Stimulated activated memory B cell treated with anti-CD40 and anti-IgM and Interleukin-4, amounts not matched to agents 10 μg/mL and 1 μg/mL and 100 μg/mL, for 72 hours (primary cell): ENCODE measurements around the gene SERPING1.
A peak's percentile ranks its signal among the peaks of the same experiment; 100 is the strongest.
"Not testable (repeated sequence)": the region's sequence is repeated elsewhere in the genome, so short reads cannot be mapped to it uniquely, and the experiment has no call there.

Experiments
- ATAC-seq: fragments of 150-1000 bp; cut with Tn5 transposase; 2 replicates; pipeline ENCODE4 v1.10.0; 2021
- H3K27ac Mint-ChIP-seq: one replicate; pipeline ENCODE4 v1.8.0; 2022; ENCODE audit warnings: mild to moderate bottlenecking, mixed read lengths
- H3K27me3 Mint-ChIP-seq: one replicate; pipeline ENCODE4 v1.8.0; 2022; ENCODE audit warnings: mixed read lengths
- H3K36me3 Mint-ChIP-seq: one replicate; pipeline ENCODE4 v1.8.0; 2022; ENCODE audit warnings: mixed read lengths
- H3K4me1 Mint-ChIP-seq: one replicate; pipeline ENCODE4 v1.8.0; 2022; ENCODE audit warnings: mixed read lengths
- H3K4me3 Mint-ChIP-seq: one replicate; pipeline ENCODE4 v1.8.0; 2022; ENCODE audit warnings: mild to moderate bottlenecking, moderate library complexity, mixed read lengths
- H3K9me3 Mint-ChIP-seq: one replicate; pipeline ENCODE4 v1.8.0; 2022; ENCODE audit warnings: mixed read lengths

The SERPING1 gene

DNA sequence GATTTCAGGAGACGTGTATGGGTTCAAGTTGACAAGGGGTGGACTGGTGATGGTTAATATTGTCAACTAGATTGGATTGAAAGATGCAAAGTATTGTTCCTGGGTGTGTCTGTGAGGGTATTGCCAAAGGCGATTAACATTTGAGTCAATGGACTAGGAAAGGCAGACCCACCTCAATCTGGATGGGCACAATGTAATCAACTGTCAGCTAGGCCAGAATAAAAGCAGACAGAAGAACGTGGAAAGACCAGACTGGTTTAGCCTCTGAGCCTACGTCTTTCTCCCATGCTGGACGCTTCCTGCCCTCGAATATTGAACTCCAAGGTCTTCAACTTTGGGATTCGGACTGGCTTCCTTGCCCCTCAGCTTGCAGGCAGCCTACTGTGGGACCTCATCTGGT is 53.9 kb downstream of the SERPING1 start:
- Mint-ChIP-seq H3K27ac (no peak overlapping the region), H3K4me1 (peaks cover 47% of the 10 kb centered on the region), H3K9me3 (no peaks in the 10 kb centered on the region), H3K4me3 (no peak overlapping the region), H3K27me3 (peaks cover 49% of the 10 kb centered on the region), H3K36me3 (no peaks in the 10 kb centered on the region)
- no peak for ATAC-seq

DNA sequence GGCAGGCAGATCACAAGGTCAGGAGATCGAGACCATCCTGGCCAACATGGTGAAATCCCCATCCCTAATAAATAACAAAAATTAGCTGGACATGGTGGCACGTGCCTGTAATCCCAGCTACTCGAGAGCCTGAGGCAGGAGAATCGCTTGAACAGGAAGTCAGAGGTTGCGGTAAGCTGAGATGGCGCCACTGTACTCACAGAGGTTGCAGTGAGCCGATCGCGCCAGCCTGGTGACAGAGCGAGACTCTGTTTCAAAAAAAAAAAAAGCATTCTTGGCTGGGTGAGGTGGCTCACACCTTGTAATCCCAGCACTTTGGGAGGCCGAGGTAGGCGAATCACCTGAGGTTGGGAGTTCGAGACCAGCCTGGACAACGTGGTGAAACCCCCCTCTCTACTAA is 54.7 kb downstream of the SERPING1 start:
- H3K36me3 Mint-ChIP-seq, H3K27ac Mint-ChIP-seq, ATAC-seq, H3K9me3 Mint-ChIP-seq: not testable (repeated sequence)
- Mint-ChIP-seq H3K4me1 (peaks cover 45% of the 10 kb centered on the region), H3K4me3 (peak overlapping the region; percentile 18), H3K27me3 (peaks cover 41% of the 10 kb centered on the region)

DNA sequence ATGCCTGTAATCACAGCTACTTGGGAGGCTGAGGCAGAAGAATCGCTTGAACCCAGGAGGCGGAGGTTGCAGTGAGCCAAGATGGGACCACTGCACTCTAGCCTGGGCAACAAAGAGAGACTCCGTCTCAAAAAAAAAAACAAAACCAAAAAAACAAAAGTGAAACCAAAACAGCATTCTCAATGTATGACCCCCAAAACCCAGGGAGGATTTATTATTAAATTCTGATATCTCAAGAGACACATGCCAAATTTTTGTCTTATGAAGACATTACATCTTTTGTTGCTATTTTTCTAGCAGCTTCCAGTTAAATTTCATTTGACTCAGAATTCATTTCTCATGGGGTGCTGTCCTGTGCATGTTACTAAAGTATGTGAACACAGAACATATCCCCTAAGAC is 55.2 kb downstream of the SERPING1 start:
- ATAC-seq, result no peak
- Mint-ChIP-seq H3K27ac (peak overlapping the region; percentile 52), H3K4me1 (peaks cover 44% of the 10 kb centered on the region), H3K27me3 (peaks cover 37% of the 10 kb centered on the region), H3K36me3 (no peaks in the 10 kb centered on the region), H3K9me3 (no peaks in the 10 kb centered on the region), H3K4me3 (peak overlapping the region; percentile 18)

DNA sequence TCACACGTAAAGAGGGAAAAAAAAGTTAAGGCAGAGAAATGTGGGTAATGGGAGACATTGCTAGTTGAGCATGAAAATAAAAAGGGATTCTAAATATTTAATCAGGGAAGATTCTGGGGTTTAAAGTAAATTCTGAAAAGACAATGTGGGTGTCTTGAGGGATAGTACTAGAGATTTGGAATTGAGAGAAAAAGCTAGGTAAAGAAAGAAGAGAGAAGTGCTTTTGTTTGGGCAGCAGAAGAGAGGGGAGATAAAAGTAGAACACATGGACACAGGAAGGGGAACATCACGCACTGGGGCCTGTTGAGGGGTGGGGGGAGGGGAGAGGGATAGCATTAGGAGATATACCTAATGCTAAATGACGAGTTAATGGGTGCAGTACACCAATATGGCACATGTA is 55.7 kb downstream of the SERPING1 start:
- H3K27ac Mint-ChIP-seq, result peak overlapping the region; percentile 52
- no peaks in the 10 kb centered on the region for H3K36me3 Mint-ChIP-seq
- peaks cover 44% of the 10 kb centered on the region for H3K4me1 Mint-ChIP-seq
- no peaks in the 10 kb centered on the region for H3K9me3 Mint-ChIP-seq
- no peak for ATAC-seq
- H3K4me3 Mint-ChIP-seq, result no peak overlapping the region
- H3K27me3 Mint-ChIP-seq, result peaks cover 32% of the 10 kb centered on the region

DNA sequence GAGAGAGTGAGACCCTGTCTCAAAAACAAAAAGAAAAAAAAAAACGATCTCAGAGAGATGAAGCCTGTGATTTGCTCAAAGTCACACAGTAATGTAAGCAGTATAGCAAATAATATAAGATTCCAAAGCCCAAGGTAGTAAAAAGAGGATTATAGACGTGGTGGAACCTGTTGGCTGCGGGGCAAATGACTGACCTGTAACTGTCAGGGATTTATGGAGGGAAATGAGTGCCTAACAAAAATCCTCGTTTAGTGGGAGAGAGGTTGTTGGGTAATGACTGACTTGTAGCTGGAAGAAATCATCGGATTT is 59.4 kb downstream of the SERPING1 start:
- peaks cover 34% of the 10 kb centered on the region for H3K4me1 Mint-ChIP-seq
- H3K27ac Mint-ChIP-seq, result peak overlapping the region; percentile 87
- H3K4me3 Mint-ChIP-seq, result peak overlapping the region; percentile 71
- peaks cover 10% of the 10 kb centered on the region for H3K36me3 Mint-ChIP-seq
- ATAC-seq, result no peak
- no peaks in the 10 kb centered on the region for H3K9me3 Mint-ChIP-seq
- H3K27me3 Mint-ChIP-seq, result no peaks in the 10 kb centered on the region

DNA sequence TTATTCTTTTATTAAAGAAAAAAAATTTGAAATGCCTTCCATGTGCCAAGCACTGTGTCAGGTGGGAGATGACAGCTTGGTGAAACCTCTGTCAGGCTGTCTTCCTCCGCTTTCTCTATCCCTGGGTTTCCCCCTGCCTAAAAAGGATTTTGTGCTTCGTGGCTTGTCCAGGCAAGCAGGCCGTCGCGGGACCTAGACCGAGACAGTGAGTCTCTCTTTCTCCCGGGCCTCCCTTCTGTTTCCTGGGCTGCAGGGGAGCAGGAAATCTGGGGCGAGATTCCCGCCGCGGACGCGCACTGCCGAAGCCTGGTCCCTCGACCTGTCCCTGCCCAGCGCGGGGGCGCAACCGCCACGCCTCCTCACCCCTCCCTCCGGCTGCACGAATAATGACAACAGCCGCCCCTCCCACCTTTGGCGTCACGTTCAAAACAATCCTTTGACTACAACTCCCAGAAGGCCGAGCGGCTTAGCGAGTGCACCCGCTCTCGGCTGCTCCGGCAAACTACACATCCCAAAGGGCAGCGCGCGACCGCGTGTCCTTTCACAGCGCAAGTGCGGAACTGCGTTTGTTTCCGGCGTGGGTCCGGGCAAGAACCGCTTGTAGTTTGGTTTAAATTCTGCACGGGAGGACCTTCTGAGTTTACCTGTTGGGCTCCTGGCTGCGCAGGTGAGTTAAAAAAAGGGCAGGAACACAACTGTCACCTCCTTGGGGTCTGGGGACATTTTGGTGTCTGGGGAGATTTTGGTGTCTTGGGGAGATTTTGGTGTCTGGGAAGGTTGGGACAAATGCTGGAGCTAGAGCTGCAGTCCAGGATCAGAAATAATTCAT is 59.9 kb downstream of the SERPING1 start, which contains the start of gene CLP1:
TSS of gene CLP1 (plus strand) at position 569 of the 829 bp plus-strand sequence. CDS start 1,715 bp downstream, outside the sequence.
- Mint-ChIP-seq H3K4me1 (peaks cover 37% of the 10 kb centered on the region), H3K9me3 (no peaks in the 10 kb centered on the region), H3K36me3 (peaks cover 15% of the 10 kb centered on the region), H3K4me3 (peak within 1 kb of the TSS; percentile 96), H3K27ac (peak within 1 kb of the TSS; percentile 87), H3K27me3 (no peaks in the 10 kb centered on the region)
- peak; percentile 99 for ATAC-seq

DNA sequence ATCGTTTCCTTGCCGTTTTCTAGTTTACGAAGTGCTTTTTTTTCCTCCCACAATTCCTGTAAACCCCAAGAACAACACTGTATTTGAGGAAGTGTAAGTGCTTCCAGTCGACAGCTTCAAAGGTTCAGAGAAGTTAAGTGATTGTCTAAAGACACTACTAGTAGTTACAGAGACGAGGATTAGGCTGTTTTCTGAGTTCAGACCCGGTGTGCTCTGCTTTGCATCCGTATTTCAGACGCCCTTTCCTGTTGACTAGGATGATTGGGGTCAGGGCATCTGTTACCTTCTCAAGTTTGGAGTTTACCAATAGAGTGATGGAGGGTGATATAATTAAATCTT is 60.5 kb downstream of the SERPING1 start:
- Mint-ChIP-seq H3K4me3 (peak overlapping the region; percentile 96), H3K27ac (peak overlapping the region; percentile 87), H3K27me3 (no peaks in the 10 kb centered on the region), H3K4me1 (peaks cover 38% of the 10 kb centered on the region), H3K36me3 (peaks cover 19% of the 10 kb centered on the region), H3K9me3 (no peaks in the 10 kb centered on the region)
- ATAC-seq, result no peak

DNA sequence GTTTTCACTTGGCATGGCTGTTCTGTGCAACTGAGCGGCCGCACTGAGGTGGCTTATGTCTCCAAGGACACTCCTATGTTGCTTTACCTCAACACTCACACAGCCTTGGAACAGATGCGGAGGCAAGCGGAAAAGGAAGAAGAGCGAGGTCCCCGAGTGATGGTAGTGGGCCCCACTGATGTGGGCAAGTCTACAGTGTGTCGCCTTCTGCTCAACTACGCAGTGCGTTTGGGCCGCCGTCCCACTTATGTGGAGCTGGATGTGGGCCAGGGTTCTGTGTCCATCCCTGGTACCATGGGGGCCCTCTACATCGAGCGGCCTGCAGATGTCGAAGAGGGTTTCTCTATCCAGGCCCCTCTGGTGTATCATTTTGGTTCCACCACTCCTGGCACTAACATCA is 62.2 kb downstream of the SERPING1 start:
- no peak for ATAC-seq
- Mint-ChIP-seq H3K27me3 (no peaks in the 10 kb centered on the region), H3K4me1 (peaks cover 34% of the 10 kb centered on the region), H3K27ac (no peak overlapping the region), H3K4me3 (no peak overlapping the region), H3K9me3 (no peaks in the 10 kb centered on the region), H3K36me3 (peaks cover 28% of the 10 kb centered on the region)

DNA sequence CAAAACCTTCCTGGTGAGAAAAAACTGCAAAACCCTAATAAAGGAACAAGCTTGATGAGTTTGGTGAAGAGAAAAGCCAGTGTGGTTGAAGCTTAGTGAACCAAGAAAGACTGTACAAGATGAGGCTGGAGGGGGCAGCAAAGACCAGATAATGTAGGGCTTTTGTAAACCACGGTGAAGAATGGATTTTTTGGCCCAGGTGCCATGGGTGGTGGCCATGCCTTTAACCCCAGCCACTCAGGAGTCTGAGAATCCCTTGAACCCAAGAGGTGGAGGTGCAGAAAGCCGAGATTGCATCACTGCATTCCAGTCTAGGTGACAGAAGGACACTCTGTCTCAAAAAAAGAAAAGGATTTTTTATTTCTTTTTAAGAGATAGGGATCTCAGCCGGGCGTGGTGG is 65.4 kb downstream of the SERPING1 start:
- H3K4me1 Mint-ChIP-seq, result peaks cover 29% of the 10 kb centered on the region
- H3K9me3 Mint-ChIP-seq, result no peaks in the 10 kb centered on the region
- no peak for ATAC-seq
- H3K36me3 Mint-ChIP-seq, result peaks cover 30% of the 10 kb centered on the region
- H3K4me3 Mint-ChIP-seq, result no peak overlapping the region
- H3K27me3 Mint-ChIP-seq, result no peaks in the 10 kb centered on the region
- H3K27ac Mint-ChIP-seq, result no peak overlapping the region

DNA sequence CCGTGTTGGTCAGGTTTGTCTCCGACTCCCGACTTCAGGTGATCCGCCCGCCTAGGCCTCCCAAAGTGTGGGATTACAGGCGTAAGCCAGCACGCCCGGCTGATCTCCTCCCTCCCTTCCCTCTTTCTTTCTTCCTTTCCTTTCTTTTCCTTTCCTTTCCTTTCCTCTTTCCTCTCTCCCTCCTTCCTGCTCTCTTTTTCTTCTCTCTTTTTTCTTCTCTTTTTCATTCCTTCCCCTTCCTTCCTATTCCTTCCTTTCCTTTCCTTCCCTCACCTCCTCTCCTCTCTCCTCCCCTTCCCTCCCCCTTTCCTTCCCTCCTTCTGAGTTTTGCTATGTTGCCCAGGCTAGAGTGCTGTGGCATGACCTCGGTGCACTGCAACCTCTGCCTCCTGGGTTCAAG is 66.5 kb downstream of the SERPING1 start:
- peaks cover 30% of the 10 kb centered on the region for H3K36me3 Mint-ChIP-seq
- ATAC-seq, result no peak

More for the DNA sequence above, 66.5 kb downstream of the SERPING1 start:
- Mint-ChIP-seq H3K9me3 (no peaks in the 10 kb centered on the region), H3K27me3 (no peaks in the 10 kb centered on the region), H3K4me3 (no peak overlapping the region), H3K4me1 (peaks cover 28% of the 10 kb centered on the region), H3K27ac (no peak overlapping the region)
